K562 (cell line): ENCODE results near the gene RBM7. TPM values are rescaled to one million over a fixed set of nuclear protein-coding genes. Genes with fewer than 3 reads are reported as not detected.

ENCODE experiments used
- ATAC-seq: fragments of 200-7000 bp; cut with Tn5 transposase; 3 replicates; pipeline ENCODE4 v1.9.1; 2020; ENCODE audit warnings: moderate library complexity
- BruUV-seq: library from RNA; stranded (reverse); fragments of 400-500 nt; replicated peaks from 2 replicates; lab custom pipeline; 2021; lab: Mats Ljungman, UMichigan
- CTCF ChIA-PET: fragments of 300-600 bp; formaldehyde crosslinking; extraction: SDS; loops from one replicate; lab custom pipeline; 2021; ENCODE audit warnings: low intra/inter-chr PET ratio; lab: Yijun Ruan, JAX
- POLR2A ChIA-PET: fragments of 300-600, 350-650 bp; sonication (Branson Sonifier 250); formaldehyde crosslinking; extraction: SDS; loops from one replicate; lab custom pipeline; 2021; ENCODE audit warnings: antibody characterized with exemption, inconsistent platforms; lab: Yijun Ruan, JAX
- DNase-seq, 4 experiments: peaks; one replicate each; pipeline versions ENCODE4 v3.0.0 to v3.0.0-alpha.2; 2011 to 2018; ENCODE audit warnings: low spot score in 3 of 4, mixed read lengths in 3 of 4; ENCODE audit errors: extremely low read depth in 1 of 4
- FAIRE-seq: peaks from 2 replicates; lab custom pipeline; 2011; peaks lifted over from hg19 to GRCh38; lab: Jason Lieb, UNC
- H2AFZ ChIP-seq: 2 replicates; pipeline ENCODE4 v1.6.0; 2011; ENCODE audit warnings: low read depth, low read length, control low read depth, inconsistent platforms
- H3K27ac ChIP-seq: fragments of 200-600 bp; 3 replicates; pipeline ENCODE4 v1.8.0; 2011; ENCODE audit warnings: low read depth, mild to moderate bottlenecking, control low read depth, inconsistent platforms, low read length, moderate library complexity, mixed read lengths; ENCODE audit errors: extremely low read depth
- H3K27me3 ChIP-seq, 2 experiments: fragments of 300-600 bp in 1 of 2; 2 replicates in 1 of 2; 3 replicates in 1 of 2; pipeline versions ENCODE4 v1.6.0 to v1.8.0; 2011; ENCODE audit warnings: inconsistent platforms in 2 of 2, low read length in 2 of 2, mild to moderate bottlenecking in 1 of 2, mixed read lengths in 1 of 2, moderate library complexity in 1 of 2; ENCODE audit not compliant: control insufficient read depth in 2 of 2, insufficient read depth in 2 of 2
- H3K36me3 ChIP-seq: fragments of 300-600 bp; 3 replicates; pipeline ENCODE4 v1.8.0; 2011; ENCODE audit warnings: mild to moderate bottlenecking, low read length, inconsistent platforms; ENCODE audit not compliant: control insufficient read depth, insufficient read depth
- H3K4me1 ChIP-seq, 2 experiments: fragments of 200-600 bp in 1 of 2; replicated peaks in 1 of 2; 2 replicates in 1 of 2; 3 replicates in 1 of 2; pipeline versions ENCODE4 v1.5.1 to v1.8.0; 2011; ENCODE audit warnings: inconsistent platforms in 2 of 2, low read length in 2 of 2, mild to moderate bottlenecking in 1 of 2, mixed read lengths in 1 of 2, moderate library complexity in 1 of 2; ENCODE audit not compliant: control insufficient read depth in 2 of 2, insufficient read depth in 2 of 2
- H3K4me2 ChIP-seq: 2 replicates; pipeline ENCODE4 v1.6.1; 2011; ENCODE audit warnings: low read length, control low read depth, inconsistent platforms, mixed read lengths; ENCODE audit not compliant: insufficient read depth
- H3K4me3 ChIP-seq: fragments of 200-600 bp; sonication (generic), shearing (Covaris generic); 2 replicates; pipeline ENCODE4 v1.5.1; 2016; ENCODE audit warnings: control low read depth, inconsistent platforms
- H3K79me2 ChIP-seq: fragments of 200-600 bp; 3 replicates; pipeline ENCODE4 v1.8.0; 2011; ENCODE audit warnings: low read length, inconsistent platforms; ENCODE audit not compliant: control insufficient read depth, insufficient read depth
- H3K9ac ChIP-seq, 2 experiments: 2 replicates each; pipeline versions ENCODE4 v1.6.0 to v1.6.1; 2011; ENCODE audit warnings: low read depth in 2 of 2, low read length in 2 of 2, control low read depth in 1 of 2, inconsistent platforms in 1 of 2, mild to moderate bottlenecking in 1 of 2, mixed read lengths in 1 of 2; ENCODE audit not compliant: insufficient read depth in 1 of 2
- H3K9me1 ChIP-seq: one replicate; pipeline ENCODE4 v1.6.0; 2011; ENCODE audit warnings: inconsistent platforms, mild to moderate bottlenecking, low read length, moderate library complexity; ENCODE audit not compliant: control insufficient read depth, insufficient read depth
- H3K9me3 ChIP-seq: replicated peaks from 2 replicates; pipeline ENCODE4 v1.5.1; 2011; ENCODE audit warnings: low read depth, low read length, inconsistent platforms; ENCODE audit not compliant: control insufficient read depth, insufficient read depth
- H4K20me1 ChIP-seq: replicated peaks from 2 replicates; pipeline ENCODE4 v1.6.1; 2011; ENCODE audit warnings: low read length, inconsistent platforms, mixed read lengths; ENCODE audit not compliant: control insufficient read depth, insufficient read depth
- BDP1 ChIP-seq: IDR thresholded peaks from 3 replicates; pipeline ENCODE4 v1.6.1; 2011; ENCODE audit not compliant: insufficient read length, insufficient read depth
- CBFA2T2 ChIP-seq: fragments of 450-650 bp; conservative IDR thresholded peaks from 2 replicates; pipeline ENCODE4 v1.6.1; 2017; ENCODE audit warnings: mild to moderate bottlenecking
- SREBF2 ChIP-seq: sonication (generic); formaldehyde crosslinking; IDR thresholded peaks from 2 replicates; pipeline ENCODE4 v1.4.0; 2020; ENCODE audit warnings: mild to moderate bottlenecking, missing genetic modification reagents
- WGBS: fragments of 100-300 bp; shearing (Covaris generic); methylation state at CpG from one replicate; pipeline ENCODE4 v1.1.6; 2016; ENCODE audit warnings: low coverage, mixed read lengths; ENCODE audit not compliant: insufficient coverage; ENCODE audit errors: missing lambda C conversion rate; 5-methylcytosine and 5-hydroxymethylcytosine counted together
- in situ Hi-C: fragments of 300-500 bp; cut with MboI; formaldehyde crosslinking; loops from 4 replicates; pipeline ENCODE4 v1.15.0; 2018; ENCODE audit warnings: inconsistent platforms, mixed read lengths
- intact Hi-C: fragments of 100-400 bp; cut with micrococcal nuclease; formaldehyde crosslinking; loops from 2 replicates; pipeline ENCODE4 v1.14.2; 2022
- polyA plus RNA-seq, 8 experiments: library from polyadenylated mRNA; depleted of rRNA in 4 of 8; stranded (reverse) in 5 of 8; unstranded in 3 of 8; fragments of >200 nt; fragmentation: Nextera tagmentation in 2 of 8; fragmentation: Illumina TruSeq in 1 of 8; extraction: Ambion mirVana in 2 of 8; extraction: Trizol in 1 of 8; gene quantifications; 2 replicates each; pipeline versions ENCODE4 v1.2.1 to v1.2.3, GENCODE V29; 2011 to 2014; ENCODE audit warnings: inconsistent platforms in 1 of 8, missing spikeins in 1 of 8
- total RNA-seq, 7 experiments: library from RNA; depleted of rRNA in 6 of 7; stranded (reverse); fragments of >200 nt in 6 of 7; fragmentation: Illumina TruSeq in 2 of 7; extraction: Trizol in 2 of 7; gene quantifications; 2 replicates each; pipeline versions ENCODE4 v1.2.1 to v1.2.3, GENCODE V29; 2011 to 2021; ENCODE audit warnings: low replicate concordance in 1 of 7
- TF ChIP-seq, protein P1 (sequence below): fragments of 250-450 bp; sonication (Bioruptor Pico); IDR thresholded peaks from 2 replicates; pipeline ENCODE4 v1.5.0; 2021; ENCODE audit warnings: mild to moderate bottlenecking, borderline replicate concordance

The RBM7 gene
- total and polyA plus RNA-seq, 9 of the 15 experiments (the other 6 are each of a cell fraction or from before 2014, with no cell fraction given), result 26.0 to 76.8 (median 49.6) TPM

DNA sequence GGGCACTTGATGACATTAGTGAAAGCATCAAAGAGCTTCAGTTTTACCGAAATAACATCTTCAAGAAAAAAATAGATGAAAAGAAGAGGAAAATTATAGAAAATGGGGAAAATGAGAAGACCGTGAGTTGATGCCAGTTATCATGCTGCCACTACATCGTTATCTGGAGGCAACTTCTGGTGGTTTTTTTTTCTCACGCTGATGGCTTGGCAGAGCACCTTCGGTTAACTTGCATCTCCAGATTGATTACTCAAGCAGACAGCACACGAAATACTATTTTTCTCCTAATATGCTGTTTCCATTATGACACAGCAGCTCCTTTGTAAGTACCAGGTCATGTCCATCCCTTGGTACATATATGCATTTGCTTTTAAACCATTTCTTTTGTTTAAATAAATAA lies 49.4 kb downstream of the RBM7 start:
- FAIRE-seq (no peak), ATAC-seq (no peak), DNase-seq (no peak)
- intact Hi-C loops (no loop called here), in situ Hi-C loops (no loop called here)
- Histone ChIP-seq H4K20me1 (no peaks in the 10 kb centered on the region), H3K4me1 (peaks cover 0 to 6% of the 10 kb centered on the region in 2 experiments; a peak in 3 of 5 replicates), H3K9me3 (no peaks in the 10 kb centered on the region), H3K9ac (no peak overlapping the region), H3K4me2 (no peak overlapping the region), H3K36me3 (peaks cover 85% of the 10 kb centered on the region), H3K79me2 (peaks cover 38% of the 10 kb centered on the region), H3K9me1 (no peaks in the 10 kb centered on the region), H3K4me3 (no peak overlapping the region), H3K27ac (no peak overlapping the region), H2AFZ (no peak overlapping the region), H3K27me3 (no peaks in the 10 kb centered on the region)
- ChIA-PET POLR2A (interaction anchor here (1.6 kb wide), 1 partner anchor 44 kb away, joined by 3 read pairs; no protein-coding TSS in a partner anchor), CTCF (no interaction called here)
- WGBS, result 72% methylated on average over 6 of the region's 6 CpGs
- no TSS peak for BruUV-seq
- TF ChIP-seq BDP1 (no peak), CBFA2T2 (0 out of 2 replicates have a peak, but pooled peaks have one; percentile 5), SREBF2 (CRISPR knock-in tag) (no peak)
- TF ChIP-seq, protein P1, sequence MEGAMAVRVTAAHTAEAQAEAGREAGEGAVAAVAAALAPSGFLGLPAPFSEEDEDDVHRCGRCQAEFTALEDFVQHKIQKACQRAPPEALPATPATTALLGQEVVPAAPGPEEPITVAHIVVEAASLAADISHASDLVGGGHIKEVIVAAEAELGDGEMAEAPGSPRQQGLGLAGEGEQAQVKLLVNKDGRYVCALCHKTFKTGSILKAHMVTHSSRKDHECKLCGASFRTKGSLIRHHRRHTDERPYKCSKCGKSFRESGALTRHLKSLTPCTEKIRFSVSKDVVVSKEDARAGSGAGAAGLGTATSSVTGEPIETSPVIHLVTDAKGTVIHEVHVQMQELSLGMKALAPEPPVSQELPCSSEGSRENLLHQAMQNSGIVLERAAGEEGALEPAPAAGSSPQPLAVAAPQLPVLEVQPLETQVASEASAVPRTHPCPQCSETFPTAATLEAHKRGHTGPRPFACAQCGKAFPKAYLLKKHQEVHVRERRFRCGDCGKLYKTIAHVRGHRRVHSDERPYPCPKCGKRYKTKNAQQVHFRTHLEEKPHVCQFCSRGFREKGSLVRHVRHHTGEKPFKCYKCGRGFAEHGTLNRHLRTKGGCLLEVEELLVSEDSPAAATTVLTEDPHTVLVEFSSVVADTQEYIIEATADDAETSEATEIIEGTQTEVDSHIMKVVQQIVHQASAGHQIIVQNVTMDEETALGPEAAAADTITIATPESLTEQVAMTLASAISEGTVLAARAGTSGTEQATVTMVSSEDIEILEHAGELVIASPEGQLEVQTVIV (CRISPR knock-in tag), result no peak
- TF ChIP-seq, all 486 proteins: peak for 1
